ENCODE data around the gene SLC22A15. TPM values are rescaled to one million over a fixed set of nuclear protein-coding genes. Genes with fewer than 3 reads are reported as not detected.

Gene SLC22A15
- total and polyA plus RNA-seq, 2 donors (not counting 1 experiment from before 2014, with no cell fraction given): 4.9 to 21.0 TPM

DNA sequence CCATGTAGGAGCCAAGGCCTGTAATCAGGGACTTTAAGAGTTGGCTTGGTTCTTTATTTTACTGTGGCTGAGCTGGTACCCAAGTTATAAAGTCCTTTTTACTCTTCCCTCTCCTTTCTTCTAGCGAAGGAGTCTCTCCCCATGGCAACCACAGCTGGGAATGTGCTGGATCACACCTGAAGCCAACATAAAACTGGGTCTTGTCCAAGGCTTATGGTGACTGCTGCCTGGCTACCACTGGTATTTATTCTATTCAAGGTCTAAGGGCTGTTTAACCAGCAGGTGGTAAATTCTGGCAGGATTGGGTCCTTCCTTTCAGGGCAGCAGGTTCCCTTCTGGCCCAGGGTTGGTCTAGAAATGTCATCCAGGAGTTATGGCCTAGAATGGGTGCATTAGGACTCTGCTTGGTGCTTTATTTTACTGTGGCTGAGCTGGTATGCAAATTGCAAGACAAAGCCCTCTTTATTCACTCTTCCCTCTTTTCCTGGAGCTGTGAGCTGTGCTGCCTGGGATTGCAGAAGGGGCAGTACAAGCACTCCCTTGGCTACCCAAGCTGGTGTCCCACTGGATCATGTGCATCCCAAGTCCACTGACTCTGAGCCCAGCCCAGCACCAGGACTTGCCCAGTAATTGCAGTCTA is 26.6 kb downstream of the SLC22A15 start:
- H3K27ac ChIP-seq (ENCODE audit: insufficient read depth, low read length): no peak overlapping the region
- H3K4me2 ChIP-seq (ENCODE audit: extremely low read depth, insufficient read depth, low read length): no peak overlapping the region
- H3K4me1 ChIP-seq (ENCODE audit: control insufficient read depth, extremely low read depth, insufficient read depth, low read length): no peaks in the 10 kb centered on the region
- no peak for DNase-seq (ENCODE audit: low read depth in 2 of 2)
- H3K27me3 ChIP-seq (ENCODE audit: control insufficient read depth, insufficient read depth, low read length): no peaks in the 10 kb centered on the region
- no peaks in the 10 kb centered on the region for H3K79me2 ChIP-seq (ENCODE audit: control insufficient read depth, insufficient read depth, low read length)
- no peak for TF ChIP-seq CTCF (conservative IDR thresholded peaks at IDR 0.05 in 1 of 2, IDR thresholded peaks at IDR 0.05 in 1 of 2; ENCODE audit: low read depth in 1 of 2, low read length in 2 of 2)
- no peak for TF ChIP-seq EZH2 (IDR thresholded peaks at IDR 0.05; ENCODE audit: low read length, missing control alignments)
- H3K4me3 ChIP-seq (replicated peaks in 1 of 4; ENCODE audit: control extremely low read depth in 1 of 4, insufficient read depth in 1 of 4, low read depth in 3 of 4, low read length in 4 of 4): no peak overlapping the region
- H3K36me3 ChIP-seq (ENCODE audit: control insufficient read depth, insufficient read depth, low read length): no peaks in the 10 kb centered on the region
- H4K20me1 ChIP-seq (ENCODE audit: control insufficient read depth, extremely low read depth, insufficient read depth, low read length): no peaks in the 10 kb centered on the region
- H3K9ac ChIP-seq (ENCODE audit: insufficient read depth, low read length): no peak overlapping the region
- H3K9me3 ChIP-seq (ENCODE audit: control insufficient read depth, insufficient read depth, low read depth, low read length): no peaks in the 10 kb centered on the region
- H2AFZ ChIP-seq (ENCODE audit: low read length): no peak overlapping the region

DNA sequence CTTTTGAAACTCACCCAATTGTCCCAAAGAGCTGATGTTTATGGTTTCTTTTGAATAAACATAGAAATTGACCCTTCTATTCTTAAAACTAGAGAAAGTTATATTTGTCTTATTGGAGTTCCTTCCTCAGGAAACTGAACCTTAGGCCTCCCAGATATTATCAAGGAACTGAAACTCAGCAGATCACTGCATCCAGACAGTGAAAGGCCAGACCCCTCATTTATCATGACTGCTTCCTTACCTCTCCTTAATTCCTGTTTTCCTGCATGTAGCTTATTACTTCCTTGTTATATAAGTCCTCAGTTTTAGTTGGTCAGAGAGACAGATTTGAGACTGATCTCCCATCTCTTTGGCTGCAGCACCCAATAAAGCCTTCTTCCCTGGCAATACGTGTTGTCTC is 27.5 kb downstream of the SLC22A15 start:
- TF ChIP-seq EZH2 (IDR thresholded peaks at IDR 0.05; ENCODE audit: low read length, missing control alignments): no peak
- no peak for TF ChIP-seq CTCF (conservative IDR thresholded peaks at IDR 0.05 in 1 of 2, IDR thresholded peaks at IDR 0.05 in 1 of 2; ENCODE audit: low read depth in 1 of 2, low read length in 2 of 2)
- Histone ChIP-seq H3K79me2 (ENCODE audit: control insufficient read depth, insufficient read depth, low read length) (no peaks in the 10 kb centered on the region), H3K36me3 (ENCODE audit: control insufficient read depth, insufficient read depth, low read length) (no peaks in the 10 kb centered on the region), H4K20me1 (ENCODE audit: control insufficient read depth, extremely low read depth, insufficient read depth, low read length) (no peaks in the 10 kb centered on the region), H3K4me1 (ENCODE audit: control insufficient read depth, extremely low read depth, insufficient read depth, low read length) (no peaks in the 10 kb centered on the region), H3K27ac (ENCODE audit: insufficient read depth, low read length) (no peak overlapping the region), H2AFZ (ENCODE audit: low read length) (no peak overlapping the region), H3K9me3 (ENCODE audit: control insufficient read depth, insufficient read depth, low read depth, low read length) (no peaks in the 10 kb centered on the region), H3K27me3 (ENCODE audit: control insufficient read depth, insufficient read depth, low read length) (no peaks in the 10 kb centered on the region), H3K4me3 (replicated peaks in 1 of 4; ENCODE audit: control extremely low read depth in 1 of 4, insufficient read depth in 1 of 4, low read depth in 3 of 4, low read length in 4 of 4) (no peak overlapping the region), H3K9ac (ENCODE audit: insufficient read depth, low read length) (no peak overlapping the region), H3K4me2 (ENCODE audit: extremely low read depth, insufficient read depth, low read length) (no peak overlapping the region)
- no peak for DNase-seq (ENCODE audit: low read depth in 2 of 2)

DNA sequence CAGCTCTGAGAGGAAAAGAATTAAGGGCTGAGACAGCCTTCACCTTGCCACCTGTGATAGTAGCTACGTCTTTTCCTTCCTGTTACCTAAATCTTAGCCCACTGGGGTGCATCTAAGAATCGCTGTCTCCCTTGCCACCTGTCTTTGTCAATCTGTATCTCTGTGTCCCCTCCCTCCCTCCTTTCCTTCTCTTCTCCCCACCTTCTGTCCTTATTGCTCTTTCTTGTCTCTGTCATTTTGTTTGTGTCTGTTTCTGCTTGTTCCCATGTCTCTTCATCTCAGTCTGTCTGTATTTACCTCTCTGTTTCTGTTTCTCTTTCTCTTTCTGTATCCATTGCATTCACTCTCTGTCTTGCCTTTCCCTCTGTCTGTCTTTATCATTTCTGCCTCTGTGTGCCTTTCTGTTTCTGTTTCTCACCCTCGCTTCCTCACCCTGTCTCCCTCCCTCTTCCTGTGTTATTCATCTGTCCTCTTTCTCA is 30.2 kb downstream of the SLC22A15 start:
- no peak overlapping the region for H3K9ac ChIP-seq (ENCODE audit: insufficient read depth, low read length)
- H2AFZ ChIP-seq (ENCODE audit: low read length): no peak overlapping the region
- H3K4me2 ChIP-seq (ENCODE audit: extremely low read depth, insufficient read depth, low read length): no peak overlapping the region
- H3K79me2 ChIP-seq (ENCODE audit: control insufficient read depth, insufficient read depth, low read length): no peaks in the 10 kb centered on the region
- H3K27me3 ChIP-seq (ENCODE audit: control insufficient read depth, insufficient read depth, low read length): no peaks in the 10 kb centered on the region
- H3K36me3 ChIP-seq (ENCODE audit: control insufficient read depth, insufficient read depth, low read length): no peaks in the 10 kb centered on the region
- DNase-seq (ENCODE audit: low read depth in 2 of 2): no peak
- no peak overlapping the region for H3K27ac ChIP-seq (ENCODE audit: insufficient read depth, low read length)
- no peaks in the 10 kb centered on the region for H3K9me3 ChIP-seq (ENCODE audit: control insufficient read depth, insufficient read depth, low read depth, low read length)
- no peaks in the 10 kb centered on the region for H3K4me1 ChIP-seq (ENCODE audit: control insufficient read depth, extremely low read depth, insufficient read depth, low read length)
- no peak for TF ChIP-seq CTCF (conservative IDR thresholded peaks at IDR 0.05 in 1 of 2, IDR thresholded peaks at IDR 0.05 in 1 of 2; ENCODE audit: low read depth in 1 of 2, low read length in 2 of 2)
- no peak for TF ChIP-seq EZH2 (IDR thresholded peaks at IDR 0.05; ENCODE audit: low read length, missing control alignments)
- no peak overlapping the region for H3K4me3 ChIP-seq (replicated peaks in 1 of 4; ENCODE audit: control extremely low read depth in 1 of 4, insufficient read depth in 1 of 4, low read depth in 3 of 4, low read length in 4 of 4)
- no peaks in the 10 kb centered on the region for H4K20me1 ChIP-seq (ENCODE audit: control insufficient read depth, extremely low read depth, insufficient read depth, low read length)
